HL-60 (cell line): Measurements from ENCODE around the gene KRT20.

Source experiments
- DNase-seq, 2 experiments: peaks; one replicate each; pipeline ENCODE4 v3.0.0-alpha.2; 2010 to 2020; ENCODE audit warnings: low read depth in 1 of 2, low spot score in 1 of 2
- H3K27ac ChIP-seq: fragments of 250-450 bp; sonication (Bioruptor Pico); replicated peaks from 2 replicates; pipeline ENCODE4 v1.5.1; 2020; ENCODE audit warnings: mild to moderate bottlenecking, moderate library complexity
- H3K27me3 ChIP-seq: fragments of 250-450 bp; sonication (Bioruptor Pico); 2 replicates; pipeline ENCODE4 v1.5.1; 2021; ENCODE audit warnings: mild to moderate bottlenecking, moderate library complexity; ENCODE audit not compliant: insufficient read depth, poor library complexity, severe bottlenecking
- H3K4me3 ChIP-seq: replicated peaks from 2 replicates; pipeline ENCODE4 v1.5.1; 2011; ENCODE audit warnings: mild to moderate bottlenecking, control low read depth, low read length; ENCODE audit not compliant: insufficient read depth
- GABPA ChIP-seq: IDR thresholded peaks from 2 replicates; pipeline ENCODE4 v1.6.1; 2012; ENCODE audit warnings: low read depth
- POLR2AphosphoS5 ChIP-seq: IDR thresholded peaks from 2 replicates; pipeline ENCODE4 v1.6.1; 2012; ENCODE audit warnings: low read depth
- SPI1 ChIP-seq: IDR thresholded peaks from 2 replicates; pipeline ENCODE4 v1.6.1; 2012; ENCODE audit warnings: low read depth, mild to moderate bottlenecking, borderline replicate concordance
- TF ChIP-seq, protein P1 (sequence below): IDR thresholded peaks from one replicate; pipeline ENCODE4 v1.5.1; 2011; ENCODE audit warnings: low read length, control low read depth, inconsistent platforms; ENCODE audit not compliant: insufficient read depth
- TF ChIP-seq, protein P2 (sequence below): IDR thresholded peaks from 2 replicates; pipeline ENCODE4 v1.6.1; 2012; ENCODE audit warnings: low read depth; ENCODE audit not compliant: insufficient replicate concordance

The KRT20 gene

GRCh38 chr17:40915721-40916256 lies 30.7 kb upstream of the KRT20 start:
- Histone ChIP-seq H3K27me3 (no peaks in the 10 kb centered on the region), H3K27ac (no peak overlapping the region)
- no peak for TF ChIP-seq GABPA

DNA sequence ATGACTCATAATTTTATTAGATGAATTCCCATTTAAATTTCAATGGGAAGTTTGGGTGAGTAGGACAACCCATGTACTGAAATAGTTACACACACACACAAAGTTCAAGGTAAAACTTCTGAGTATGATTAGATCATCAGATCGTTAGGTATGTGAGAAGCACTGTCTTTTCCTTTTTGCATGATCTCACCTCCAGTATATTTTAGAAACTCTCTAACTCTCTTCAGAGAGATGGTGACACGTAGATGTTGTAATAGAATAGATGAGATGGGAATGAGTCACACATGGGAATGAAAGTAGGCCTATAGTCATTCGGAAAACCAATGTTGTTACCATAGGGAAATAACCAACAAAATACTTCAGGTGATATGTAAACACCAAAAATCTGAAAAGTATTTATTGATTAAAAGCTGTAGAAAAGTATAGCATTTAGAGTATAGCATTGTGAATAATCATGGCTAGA lies 30.2 kb upstream of the KRT20 start:
- no peaks in the 10 kb centered on the region for H3K27me3 ChIP-seq
- DNase-seq = peak in 1 of 2 experiments; percentile 28
- no peak for TF ChIP-seq GABPA
- TF ChIP-seq, protein P1, sequence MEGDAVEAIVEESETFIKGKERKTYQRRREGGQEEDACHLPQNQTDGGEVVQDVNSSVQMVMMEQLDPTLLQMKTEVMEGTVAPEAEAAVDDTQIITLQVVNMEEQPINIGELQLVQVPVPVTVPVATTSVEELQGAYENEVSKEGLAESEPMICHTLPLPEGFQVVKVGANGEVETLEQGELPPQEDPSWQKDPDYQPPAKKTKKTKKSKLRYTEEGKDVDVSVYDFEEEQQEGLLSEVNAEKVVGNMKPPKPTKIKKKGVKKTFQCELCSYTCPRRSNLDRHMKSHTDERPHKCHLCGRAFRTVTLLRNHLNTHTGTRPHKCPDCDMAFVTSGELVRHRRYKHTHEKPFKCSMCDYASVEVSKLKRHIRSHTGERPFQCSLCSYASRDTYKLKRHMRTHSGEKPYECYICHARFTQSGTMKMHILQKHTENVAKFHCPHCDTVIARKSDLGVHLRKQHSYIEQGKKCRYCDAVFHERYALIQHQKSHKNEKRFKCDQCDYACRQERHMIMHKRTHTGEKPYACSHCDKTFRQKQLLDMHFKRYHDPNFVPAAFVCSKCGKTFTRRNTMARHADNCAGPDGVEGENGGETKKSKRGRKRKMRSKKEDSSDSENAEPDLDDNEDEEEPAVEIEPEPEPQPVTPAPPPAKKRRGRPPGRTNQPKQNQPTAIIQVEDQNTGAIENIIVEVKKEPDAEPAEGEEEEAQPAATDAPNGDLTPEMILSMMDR = no peak
- no peak for TF ChIP-seq POLR2AphosphoS5
- TF ChIP-seq SPI1 = no peak
- TF ChIP-seq, protein P2, sequence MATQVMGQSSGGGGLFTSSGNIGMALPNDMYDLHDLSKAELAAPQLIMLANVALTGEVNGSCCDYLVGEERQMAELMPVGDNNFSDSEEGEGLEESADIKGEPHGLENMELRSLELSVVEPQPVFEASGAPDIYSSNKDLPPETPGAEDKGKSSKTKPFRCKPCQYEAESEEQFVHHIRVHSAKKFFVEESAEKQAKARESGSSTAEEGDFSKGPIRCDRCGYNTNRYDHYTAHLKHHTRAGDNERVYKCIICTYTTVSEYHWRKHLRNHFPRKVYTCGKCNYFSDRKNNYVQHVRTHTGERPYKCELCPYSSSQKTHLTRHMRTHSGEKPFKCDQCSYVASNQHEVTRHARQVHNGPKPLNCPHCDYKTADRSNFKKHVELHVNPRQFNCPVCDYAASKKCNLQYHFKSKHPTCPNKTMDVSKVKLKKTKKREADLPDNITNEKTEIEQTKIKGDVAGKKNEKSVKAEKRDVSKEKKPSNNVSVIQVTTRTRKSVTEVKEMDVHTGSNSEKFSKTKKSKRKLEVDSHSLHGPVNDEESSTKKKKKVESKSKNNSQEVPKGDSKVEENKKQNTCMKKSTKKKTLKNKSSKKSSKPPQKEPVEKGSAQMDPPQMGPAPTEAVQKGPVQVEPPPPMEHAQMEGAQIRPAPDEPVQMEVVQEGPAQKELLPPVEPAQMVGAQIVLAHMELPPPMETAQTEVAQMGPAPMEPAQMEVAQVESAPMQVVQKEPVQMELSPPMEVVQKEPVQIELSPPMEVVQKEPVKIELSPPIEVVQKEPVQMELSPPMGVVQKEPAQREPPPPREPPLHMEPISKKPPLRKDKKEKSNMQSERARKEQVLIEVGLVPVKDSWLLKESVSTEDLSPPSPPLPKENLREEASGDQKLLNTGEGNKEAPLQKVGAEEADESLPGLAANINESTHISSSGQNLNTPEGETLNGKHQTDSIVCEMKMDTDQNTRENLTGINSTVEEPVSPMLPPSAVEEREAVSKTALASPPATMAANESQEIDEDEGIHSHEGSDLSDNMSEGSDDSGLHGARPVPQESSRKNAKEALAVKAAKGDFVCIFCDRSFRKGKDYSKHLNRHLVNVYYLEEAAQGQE = no peak
- no peak overlapping the region for H3K27ac ChIP-seq
- no peak overlapping the region for H3K4me3 ChIP-seq

More at GRCh38 chr17:40915721-40916256, 30.7 kb upstream of the KRT20 start:
- H3K4me3 ChIP-seq = no peak overlapping the region
- no peak for DNase-seq

DNA sequence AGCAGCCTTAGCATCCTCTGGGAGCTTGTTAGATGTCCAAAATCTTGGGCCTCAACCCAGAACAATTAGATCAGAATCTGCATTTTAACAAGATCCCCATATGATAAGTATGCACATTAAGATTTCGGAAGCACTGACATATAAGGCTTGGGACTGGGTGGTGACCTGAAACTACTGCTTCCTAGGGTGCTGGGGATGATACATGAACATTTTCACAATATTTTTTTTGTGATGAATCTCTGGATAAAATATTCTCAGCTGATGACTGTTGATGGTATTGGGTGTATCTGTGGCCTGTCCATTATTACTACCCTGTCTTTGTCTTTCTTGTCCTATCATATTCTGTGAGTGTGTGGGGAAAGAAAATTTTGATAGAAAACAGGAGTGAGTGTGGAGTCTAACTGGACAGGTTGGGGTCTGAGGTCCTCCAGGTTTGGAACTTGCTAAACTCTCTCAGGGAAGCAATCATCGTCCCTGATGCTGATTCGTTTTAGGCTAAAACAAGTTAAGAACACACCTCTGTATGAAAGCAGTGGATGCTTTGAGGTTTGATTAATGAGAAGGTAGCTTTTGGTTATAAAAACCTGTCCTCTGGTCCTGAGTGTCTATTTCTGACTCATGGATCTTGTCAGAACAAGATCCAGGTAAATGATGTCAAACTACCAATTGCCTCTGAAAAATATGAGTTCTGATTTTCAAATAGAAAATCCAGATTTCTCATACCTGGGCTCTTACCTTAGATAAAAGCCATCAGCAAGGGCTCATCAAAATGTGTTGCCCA lies 29.2 kb upstream of the KRT20 start:
- TF ChIP-seq, protein P2 = no peak
- no peak for TF ChIP-seq GABPA
- TF ChIP-seq SPI1 = no peak
- TF ChIP-seq POLR2AphosphoS5 = no peak
- TF ChIP-seq, protein P1 = no peak
- no peaks in the 10 kb centered on the region for H3K27me3 ChIP-seq
- H3K4me3 ChIP-seq = no peak overlapping the region
- no peak overlapping the region for H3K27ac ChIP-seq
- DNase-seq = no peak

DNA sequence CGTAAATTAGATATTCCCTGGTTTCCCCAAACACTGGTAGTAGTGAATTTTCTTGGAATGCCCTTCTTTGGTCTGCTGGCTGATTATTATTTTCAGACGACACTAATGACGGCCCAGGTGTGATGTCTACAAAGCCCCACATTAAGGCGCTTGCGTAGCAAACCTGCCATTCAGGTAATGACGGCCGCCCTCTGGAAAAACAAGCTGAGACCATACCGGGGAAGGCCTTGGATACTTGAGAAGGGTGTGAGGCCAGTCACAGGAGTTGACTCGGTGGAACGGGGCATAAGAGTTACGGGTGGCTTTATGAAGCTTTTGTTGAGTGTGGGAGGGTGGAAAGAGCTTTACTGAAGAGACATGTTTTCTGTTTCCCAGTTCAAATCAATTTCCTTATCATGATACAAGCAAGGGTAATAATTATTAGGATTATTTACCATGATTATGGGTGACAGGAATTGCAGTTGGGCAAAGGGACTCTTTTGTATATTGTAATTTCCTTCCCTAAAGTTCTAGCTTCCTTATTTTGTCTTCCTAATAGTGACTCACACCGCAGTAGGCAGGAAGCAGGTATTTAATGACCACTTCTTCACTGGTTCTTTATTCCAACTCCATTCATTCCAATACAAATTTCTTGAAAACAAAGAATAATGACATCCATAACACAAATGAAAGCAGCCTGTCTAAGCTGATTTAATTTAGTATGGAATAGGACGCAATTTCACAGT lies 27.6 kb upstream of the KRT20 start:
- no peak for DNase-seq
- H3K27ac ChIP-seq = no peak overlapping the region

More for the DNA sequence above, 27.6 kb upstream of the KRT20 start:
- no peaks in the 10 kb centered on the region for H3K27me3 ChIP-seq
- TF ChIP-seq, protein P2 = no peak
- no peak for TF ChIP-seq GABPA
- TF ChIP-seq, protein P1 = no peak
- no peak for TF ChIP-seq POLR2AphosphoS5
- no peak for TF ChIP-seq SPI1
- no peak overlapping the region for H3K4me3 ChIP-seq
